HuH-7 (cell line): Measurements from ENCODE around the gene TMEM52.

Experiments
- DNase-seq: peaks from one replicate; pipeline ENCODE4 v3.0.0; 2011; ENCODE audit warnings: low spot score

The TMEM52 gene

GRCh38 chr1:1914971-1915692, 3.9 kb downstream of the TMEM52 start, which contains the start of gene CALML6:
TSS of gene CALML6 (plus strand) at chr1:1915260. CDS start at chr1:1915281, 21 bp downstream.
- no peak for DNase-seq

GRCh38 chr1:1914101-1914970, 4.7 kb downstream of the TMEM52 start:
- no peak for DNase-seq

GRCh38 chr1:1911350-1912041, 7.6 kb downstream of the TMEM52 start:
- DNase-seq = no peak

- DNase-seq = no peak
These were observed 8.3 kb downstream of the TMEM52 start for GRCh38 chr1:1910651-1911331.

GRCh38 chr1:1910033-1910465, 9.0 kb downstream of the TMEM52 start:
- no peak for DNase-seq

GRCh38 chr1:1908506-1908791, 10.6 kb downstream of the TMEM52 start:
- no peak for DNase-seq

GRCh38 chr1:1907098-1907736, 11.9 kb downstream of the TMEM52 start:
- no peak for DNase-seq

- peak; percentile 96 for DNase-seq
These were observed 12.6 kb downstream of the TMEM52 start for GRCh38 chr1:1906185-1907097.

GRCh38 chr1:1903224-1903623, 15.9 kb downstream of the TMEM52 start:
- no peak for DNase-seq

GRCh38 chr1:1901641-1902294, 17.3 kb downstream of the TMEM52 start:
- no peak for DNase-seq

GRCh38 chr1:1900883-1901640, 18.0 kb downstream of the TMEM52 start:
- DNase-seq = no peak

GRCh38 chr1:1899967-1900327, 19.1 kb downstream of the TMEM52 start:
- DNase-seq = no peak

- DNase-seq = peak; percentile 67
These were observed 19.7 kb downstream of the TMEM52 start for GRCh38 chr1:1899266-1899966.

GRCh38 chr1:1898246-1898933, 20.7 kb downstream of the TMEM52 start:
- DNase-seq = no peak

- no peak for DNase-seq
These were observed 23.4 kb downstream of the TMEM52 start for GRCh38 chr1:1895456-1896336.

GRCh38 chr1:1895060-1895418, 24.0 kb downstream of the TMEM52 start:
- DNase-seq = no peak

- no peak for DNase-seq
These were observed 24.6 kb downstream of the TMEM52 start for GRCh38 chr1:1894354-1895059.
